NCI-H2107 treated with DMSO at 0.1 percent for 48 hours (cell line): ENCODE results near the gene INTS11.

ENCODE experiments used
- DNase-seq: peaks from one replicate; lab custom pipeline; 2025; ENCODE audit not compliant: unreplicated experiment; lab: John Stamatoyannopoulos, UW

Gene INTS11

DNA sequence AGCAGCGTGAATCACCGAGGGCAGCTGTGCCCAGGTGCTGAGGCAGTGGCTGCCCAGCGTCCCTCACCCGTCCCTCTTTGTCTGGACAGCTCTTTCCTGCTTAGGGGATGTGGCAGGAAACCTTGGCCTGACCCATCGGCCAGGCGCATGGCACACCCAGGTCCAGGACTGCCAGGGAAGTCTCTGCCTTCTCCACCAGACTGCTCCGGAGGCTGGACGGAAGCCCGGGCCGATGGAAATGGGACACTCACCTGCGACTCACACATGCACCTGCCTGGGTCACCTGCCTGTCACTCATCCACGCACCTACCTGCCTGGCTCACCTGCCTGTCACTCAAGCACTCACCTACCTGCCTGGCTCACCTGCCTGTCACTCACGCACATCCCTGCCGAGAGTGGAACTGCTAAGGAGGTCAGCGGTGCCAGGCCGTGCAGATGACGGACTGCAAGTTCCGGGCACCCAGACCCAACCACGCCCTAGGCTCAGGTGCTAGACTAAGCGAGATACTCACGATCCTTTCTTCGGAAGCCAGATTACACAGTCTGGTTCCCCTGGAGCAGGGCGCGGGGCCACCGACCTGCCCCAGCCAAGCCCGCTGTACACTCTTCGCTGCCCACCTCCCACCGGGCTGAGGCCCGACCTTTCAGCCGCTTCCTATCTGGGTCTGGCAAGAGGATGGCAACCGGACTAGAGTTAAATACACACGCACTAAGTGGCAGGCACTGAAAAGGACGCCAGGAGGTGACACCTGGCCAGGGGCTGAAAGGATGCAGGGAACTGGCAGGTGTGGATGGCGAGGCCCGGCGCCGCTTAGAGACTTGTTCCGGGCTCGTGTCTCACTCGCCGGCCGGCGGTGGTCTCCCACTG is 51.9 kb downstream of the INTS11 start:
- no peak for DNase-seq

DNA sequence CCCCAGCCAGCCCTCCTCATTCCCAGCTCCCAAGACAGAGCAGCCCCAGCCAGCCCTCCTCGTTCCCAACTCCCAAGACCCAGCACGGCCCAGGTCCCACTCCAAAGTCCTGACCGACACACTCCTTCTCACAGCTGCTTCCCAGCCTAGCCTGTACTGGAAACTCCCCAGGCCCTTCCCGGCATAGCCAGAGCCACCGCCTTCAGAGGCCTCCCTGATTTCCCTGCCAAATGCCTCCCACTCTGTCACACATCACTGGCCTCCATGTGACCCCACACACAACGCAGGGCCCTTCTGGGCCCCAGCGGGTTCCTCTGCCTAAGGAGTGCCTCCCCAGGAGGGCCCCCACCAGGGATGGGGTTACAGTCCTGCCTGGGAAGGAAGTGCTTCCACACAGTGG is 53.6 kb downstream of the INTS11 start:
- no peak for DNase-seq

DNA sequence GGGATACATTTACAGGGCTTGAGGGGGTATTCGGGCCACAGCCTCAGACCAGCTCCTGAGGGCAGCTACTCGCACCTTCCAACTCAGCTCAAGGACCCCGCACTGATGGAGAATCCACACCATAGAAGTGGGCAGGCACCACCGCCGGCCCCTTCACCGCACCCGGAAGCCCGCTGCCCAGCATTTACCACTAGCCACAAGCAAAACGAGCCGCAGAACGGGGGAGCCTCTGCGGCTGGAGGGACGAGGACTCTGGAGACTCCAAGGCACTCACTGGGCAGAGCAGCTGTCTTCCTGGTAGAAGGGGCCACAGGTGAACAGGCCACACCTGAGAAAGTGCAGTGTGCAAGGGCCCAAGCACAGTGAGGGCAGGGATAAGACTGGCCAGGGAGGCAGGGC is 56.2 kb downstream of the INTS11 start:
- DNase-seq = no peak

DNA sequence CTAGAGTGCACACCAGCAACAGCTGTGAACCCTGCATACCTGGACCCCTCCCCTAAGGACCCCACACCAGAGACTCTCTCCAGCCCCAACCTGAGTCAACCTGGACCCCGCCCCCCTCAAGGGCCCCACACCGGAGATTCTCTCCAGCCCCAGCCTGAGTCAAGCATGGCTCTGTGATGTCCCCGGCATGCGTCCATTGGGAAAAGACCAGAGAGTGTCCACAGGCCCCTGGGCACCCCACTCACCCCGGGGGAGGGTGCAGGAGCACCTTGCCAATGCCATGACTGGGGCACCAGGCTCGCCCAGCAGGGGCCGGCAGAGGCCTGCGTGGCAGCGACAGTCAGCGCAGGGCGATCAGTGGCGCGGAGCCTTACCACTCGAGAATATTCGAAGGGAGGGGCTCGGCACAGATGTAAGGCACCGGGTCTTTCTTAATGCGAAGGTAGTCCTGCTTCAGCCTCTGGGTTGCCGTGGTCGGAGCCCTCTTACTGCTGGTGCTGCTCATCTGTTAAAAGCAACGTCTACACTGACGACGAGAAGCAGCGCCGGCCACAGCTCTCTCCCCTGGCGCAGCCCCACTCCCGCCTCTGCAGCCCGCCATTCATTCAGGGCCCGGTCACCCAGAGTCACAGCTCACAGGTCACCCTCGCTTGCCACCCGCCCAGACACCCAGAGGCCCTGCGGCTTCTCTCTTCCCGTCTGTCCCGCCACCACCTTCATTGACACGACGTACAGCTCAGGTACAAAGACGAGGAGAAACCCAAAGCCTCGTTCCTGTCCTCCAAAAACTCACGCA is 56.8 kb downstream of the INTS11 start:
- DNase-seq = no peak

DNA sequence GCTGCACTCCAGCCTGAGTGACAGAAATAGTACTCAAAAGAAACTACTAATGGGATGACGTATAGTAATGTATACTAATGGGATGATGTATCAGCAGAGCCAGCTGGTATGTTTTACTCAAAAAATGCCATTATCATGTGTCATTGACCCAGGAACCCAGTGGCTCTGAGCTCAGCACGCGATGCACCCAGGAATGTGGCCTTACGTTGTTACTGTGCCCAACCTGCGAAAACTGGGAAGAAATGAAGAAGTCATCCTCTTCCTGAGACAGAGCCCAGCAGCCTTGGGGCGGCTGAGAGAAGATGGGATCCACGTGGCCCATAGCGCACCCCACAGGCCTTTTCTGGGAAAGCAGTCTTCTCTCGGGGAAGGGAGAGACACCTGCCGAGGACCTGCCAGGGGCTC is 59.6 kb downstream of the INTS11 start:
- no peak for DNase-seq

DNA sequence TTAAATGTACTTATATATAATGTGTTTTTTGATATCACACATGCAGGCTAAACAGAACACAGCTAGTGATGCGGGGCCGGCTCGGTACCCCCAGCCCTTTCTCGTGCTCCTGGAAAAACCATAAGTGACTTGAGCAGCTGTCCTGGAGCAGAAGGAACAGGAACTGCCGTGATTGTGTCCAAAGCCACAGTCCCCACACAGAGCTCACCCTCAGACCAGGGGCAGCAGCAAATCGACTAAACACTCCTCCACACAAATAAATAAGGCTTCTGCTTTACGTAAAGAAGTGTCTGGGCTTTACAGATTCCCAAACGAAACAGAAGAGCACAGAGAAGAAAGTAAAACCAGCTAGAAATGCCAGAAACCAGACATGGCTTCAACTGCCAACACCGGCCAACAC is 60.4 kb downstream of the INTS11 start:
- DNase-seq = no peak

DNA sequence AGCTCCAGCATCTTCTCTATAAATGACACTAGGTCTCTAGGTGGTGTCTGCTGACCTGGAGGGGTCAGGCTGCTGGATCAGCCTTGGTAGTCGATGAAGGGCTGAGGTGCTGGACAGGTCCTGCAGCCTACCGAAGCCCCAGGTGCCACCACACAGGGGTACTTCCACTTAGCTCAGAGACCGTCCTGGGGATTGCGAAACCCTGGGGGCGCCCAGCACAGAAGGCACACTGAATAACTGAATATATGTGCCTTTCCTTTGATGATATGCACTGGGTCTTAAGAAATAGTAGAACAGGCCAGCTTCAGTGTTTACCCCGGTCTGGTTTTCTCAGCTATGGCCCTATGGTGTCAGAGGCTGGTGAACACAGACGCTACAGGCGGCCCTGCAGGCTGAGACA is 61.7 kb downstream of the INTS11 start:
- DNase-seq = no peak

DNA sequence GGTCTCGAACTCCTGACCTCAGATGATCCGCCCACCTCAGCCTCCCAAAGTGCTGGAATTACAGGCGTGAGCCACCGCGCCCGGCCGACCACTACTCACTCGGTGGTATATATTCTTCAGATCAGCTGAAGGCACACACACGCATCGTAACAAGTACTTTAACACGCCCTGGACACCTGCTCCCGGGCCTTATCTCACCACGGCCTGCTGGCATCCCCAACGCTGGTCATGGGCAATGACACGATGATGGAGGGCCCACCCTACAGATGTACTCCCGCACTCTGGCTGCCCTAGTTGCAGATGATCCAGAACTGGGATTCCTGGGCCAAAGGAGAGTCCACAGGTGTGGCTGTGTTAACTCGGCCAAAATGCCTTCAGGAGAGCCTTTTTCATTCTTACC is 62.4 kb downstream of the INTS11 start:
- DNase-seq = no peak
